ENCODE data around the gene INPP5A. TPM values are rescaled to one million over a fixed set of nuclear protein-coding genes. Genes with fewer than 3 reads are reported as not detected.

INPP5A gene
- polyA plus RNA-seq, 3 donors from 2014 or later, result 0.30 to 1.7 (median 0.48) TPM

DNA sequence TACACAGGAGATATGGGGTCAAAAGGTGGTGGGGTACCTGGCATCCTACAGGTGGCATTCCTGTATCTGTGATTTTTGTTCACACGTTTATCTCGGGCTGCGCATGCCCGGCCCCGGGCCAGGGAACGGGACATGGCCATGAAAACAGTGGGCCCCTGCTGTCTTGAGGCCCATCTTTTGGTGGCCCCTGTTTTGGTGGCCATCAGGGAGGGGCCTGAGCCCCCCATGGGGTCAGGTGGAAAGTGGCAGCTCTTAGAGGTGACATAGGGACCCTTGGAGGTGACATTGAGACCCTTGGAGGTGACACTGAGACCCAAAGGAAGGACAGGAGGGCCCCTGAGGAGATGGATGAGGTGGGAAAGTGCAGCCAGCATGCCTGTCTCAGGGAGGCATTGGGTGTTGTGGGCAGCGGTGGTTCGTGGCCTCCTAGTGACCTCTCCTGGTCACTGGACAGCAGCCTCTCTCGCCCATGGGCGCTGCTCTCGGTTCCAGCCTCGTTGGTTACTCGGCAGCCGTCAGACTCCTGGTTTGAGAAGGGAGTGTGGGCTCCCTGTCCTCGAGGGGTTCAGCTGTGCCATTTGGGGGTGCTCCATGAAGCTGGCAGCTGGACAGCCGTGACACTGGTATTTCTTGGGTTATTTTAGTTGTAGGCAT, 39.9 kb downstream of the INPP5A start:
- peak overlapping the region in 5 of 6 donors; percentile 31 to 95 (median 66) for H3K27ac Mint-ChIP-seq

DNA sequence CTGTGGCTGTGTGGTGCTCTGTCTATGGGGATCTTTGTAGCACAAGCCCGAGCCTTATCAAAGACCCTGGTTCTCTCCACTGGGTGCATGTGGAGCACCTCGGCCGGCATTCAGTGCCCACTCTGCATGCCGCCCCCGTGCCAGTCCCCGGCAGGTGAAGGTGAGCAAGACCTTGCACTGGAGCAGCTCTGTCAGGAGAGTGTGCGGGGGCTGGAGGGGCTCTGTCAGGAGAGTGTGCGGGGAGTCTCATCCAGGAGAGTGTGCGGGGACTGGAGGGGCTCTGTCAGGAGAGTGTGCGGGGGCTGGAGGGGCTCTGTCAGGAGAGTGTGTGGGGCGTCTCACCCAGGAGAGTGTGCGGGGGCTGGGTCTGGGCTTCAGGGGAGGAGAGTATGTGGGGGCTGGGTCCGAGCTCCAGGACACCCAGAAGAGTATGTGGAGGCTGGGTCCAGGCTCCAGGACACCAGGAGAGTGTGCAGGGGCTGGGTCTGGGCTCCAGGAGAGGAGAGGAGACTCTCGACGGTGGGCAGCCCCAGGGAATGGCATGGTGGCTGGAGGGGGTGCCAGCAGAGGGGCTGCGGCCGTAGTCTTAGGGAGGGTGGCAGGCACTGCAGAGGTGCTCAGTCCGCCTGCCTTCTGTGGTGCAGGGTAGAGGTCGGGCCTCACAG, 40.8 kb downstream of the INPP5A start:
- Mint-ChIP-seq H3K4me1 (peaks cover 14 to 47% of the 10 kb centered on the region in 2 donors), H3K27me3 (ENCODE audit: low read depth in 3 of 3) (peaks cover 13 to 15% (median 15%) of the 10 kb centered on the region in 3 donors), H3K27ac (peak overlapping the region in 5 of 6 donors; percentile 48 to 82 (median 70)), H3K36me3 (peaks cover 0 to 3% (median 3%) of the 10 kb centered on the region in 3 donors), H3K9me3 (no peaks in the 10 kb centered on the region), H3K4me3 (no peak overlapping the region)
- DNase-seq, result no peak

More for the DNA sequence above, 39.9 kb downstream of the INPP5A start:
- H3K9me3 Mint-ChIP-seq, result no peaks in the 10 kb centered on the region
- peaks cover 0 to 3% (median 0%) of the 10 kb centered on the region in 3 donors for H3K36me3 Mint-ChIP-seq
- H3K4me1 Mint-ChIP-seq, result peaks cover 10 to 47% of the 10 kb centered on the region in 2 donors
- peak overlapping the region in 2 of 5 donors; percentile 12 to 17 for H3K4me3 Mint-ChIP-seq
- no peak for DNase-seq
- peaks cover 13 to 15% (median 15%) of the 10 kb centered on the region in 3 donors for H3K27me3 Mint-ChIP-seq (ENCODE audit: low read depth in 3 of 3)

DNA sequence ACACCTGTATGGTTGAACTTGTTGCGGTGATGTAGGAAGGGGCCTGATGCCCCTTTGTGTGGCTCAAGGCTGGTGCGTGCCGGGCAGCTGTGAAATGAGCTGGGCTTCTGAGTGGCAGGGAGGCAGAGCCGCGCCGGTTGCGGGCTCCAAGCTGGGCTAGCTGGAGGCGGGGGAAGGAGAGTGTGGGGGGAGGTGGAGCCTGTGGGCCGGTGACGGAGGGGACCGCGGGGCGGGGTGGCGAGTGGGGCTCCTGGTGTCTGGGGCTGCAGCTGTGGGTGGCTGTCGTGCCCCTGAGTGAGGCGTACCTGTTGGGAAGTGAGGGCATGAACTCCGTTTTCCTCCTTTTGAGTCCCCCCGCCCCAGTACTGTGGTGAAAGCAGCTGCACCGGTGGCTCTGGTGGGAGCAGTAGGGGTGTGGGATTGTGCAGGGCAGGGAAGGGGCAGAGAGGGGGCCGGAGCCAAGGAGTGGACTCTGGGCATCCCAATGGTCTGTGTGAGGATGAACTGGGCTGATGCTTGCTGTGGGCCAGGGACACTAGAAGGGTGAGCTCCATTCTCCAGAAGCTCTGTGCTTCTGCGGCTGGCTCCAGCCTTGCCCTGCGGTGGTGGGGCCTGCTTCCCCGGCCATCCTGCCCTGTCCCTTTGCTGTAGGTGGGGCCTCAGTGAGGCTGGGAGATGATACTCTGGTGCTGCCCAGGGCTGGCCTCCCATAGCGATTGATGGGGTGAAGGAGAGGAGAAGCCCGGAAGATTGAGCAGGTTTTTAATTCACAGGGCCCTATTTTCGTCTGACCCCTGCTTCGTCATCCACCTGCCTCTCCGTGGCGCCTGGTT, 41.7 kb downstream of the INPP5A start:
- peaks cover 0 to 3% (median 3%) of the 10 kb centered on the region in 3 donors for H3K36me3 Mint-ChIP-seq
- H3K9me3 Mint-ChIP-seq, result no peaks in the 10 kb centered on the region
- peaks cover 13 to 15% (median 15%) of the 10 kb centered on the region in 3 donors for H3K27me3 Mint-ChIP-seq (ENCODE audit: low read depth in 3 of 3)
- peak overlapping the region in 5 of 6 donors; percentile 32 to 82 (median 70) for H3K27ac Mint-ChIP-seq
- peaks cover 14 to 47% of the 10 kb centered on the region in 2 donors for H3K4me1 Mint-ChIP-seq
- peak overlapping the region in 1 of 5 donors; percentile 18 for H3K4me3 Mint-ChIP-seq
- peak; percentile 34 to 49 (median 38) for DNase-seq

DNA sequence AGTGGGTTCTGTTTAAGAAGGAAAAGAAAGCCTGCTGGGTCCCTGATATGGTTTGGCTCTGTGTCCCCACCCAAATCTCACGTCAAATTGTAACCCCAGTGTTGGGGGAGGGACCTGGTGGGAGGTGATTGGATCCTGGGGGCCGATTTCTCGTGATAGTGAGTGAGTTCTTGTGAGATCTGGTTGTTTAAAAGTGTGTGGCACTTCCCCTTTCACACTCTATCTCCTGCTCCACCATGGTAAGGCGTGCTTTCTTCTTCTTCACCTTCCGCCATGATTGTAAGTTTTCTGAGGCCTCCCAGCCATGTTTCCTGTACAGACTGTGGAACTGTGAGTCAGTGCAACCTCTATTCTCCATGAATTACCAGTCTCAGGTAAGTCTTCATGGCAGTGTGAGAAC, 42.6 kb downstream of the INPP5A start:
- Mint-ChIP-seq H3K36me3 (peaks cover 0 to 3% (median 3%) of the 10 kb centered on the region in 3 donors), H3K4me3 (peak overlapping the region in 2 of 5 donors; percentile 28 to 46), H3K27ac (peak overlapping the region in 5 of 6 donors; percentile 41 to 81 (median 79)), H3K4me1 (peaks cover 17 to 41% of the 10 kb centered on the region in 2 donors), H3K27me3 (ENCODE audit: low read depth in 3 of 3) (peaks cover 12 to 15% (median 13%) of the 10 kb centered on the region in 3 donors), H3K9me3 (no peaks in the 10 kb centered on the region)
- no peak for DNase-seq

DNA sequence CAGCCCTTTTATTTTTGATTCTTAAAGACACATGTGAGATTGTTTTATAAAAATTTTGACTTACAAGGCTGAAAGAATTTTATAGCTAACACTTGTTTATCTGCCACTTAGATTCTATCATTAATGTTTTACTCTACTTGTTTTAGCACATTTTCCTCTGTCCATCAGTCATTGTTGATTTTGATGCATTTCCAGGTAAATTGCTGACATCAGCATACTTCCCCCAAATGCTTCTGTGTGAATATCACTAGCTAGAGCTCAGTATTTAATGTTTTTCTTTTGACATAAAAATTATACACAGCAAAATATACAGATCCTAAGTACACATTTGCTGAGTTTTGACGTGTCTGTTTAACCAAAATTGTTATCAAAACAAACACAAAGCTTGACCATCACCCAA, 43.0 kb downstream of the INPP5A start:
- H3K36me3 Mint-ChIP-seq, result peaks cover 0 to 3% (median 3%) of the 10 kb centered on the region in 3 donors
- peaks cover 21 to 40% of the 10 kb centered on the region in 2 donors for H3K4me1 Mint-ChIP-seq
- DNase-seq, result no peak
- H3K27me3 Mint-ChIP-seq (ENCODE audit: low read depth in 3 of 3), result peaks cover 8 to 18% (median 9%) of the 10 kb centered on the region in 3 donors
- peak overlapping the region in 4 of 6 donors; percentile 70 to 81 (median 77) for H3K27ac Mint-ChIP-seq
- no peak overlapping the region for H3K4me3 Mint-ChIP-seq
- H3K9me3 Mint-ChIP-seq, result no peaks in the 10 kb centered on the region

DNA sequence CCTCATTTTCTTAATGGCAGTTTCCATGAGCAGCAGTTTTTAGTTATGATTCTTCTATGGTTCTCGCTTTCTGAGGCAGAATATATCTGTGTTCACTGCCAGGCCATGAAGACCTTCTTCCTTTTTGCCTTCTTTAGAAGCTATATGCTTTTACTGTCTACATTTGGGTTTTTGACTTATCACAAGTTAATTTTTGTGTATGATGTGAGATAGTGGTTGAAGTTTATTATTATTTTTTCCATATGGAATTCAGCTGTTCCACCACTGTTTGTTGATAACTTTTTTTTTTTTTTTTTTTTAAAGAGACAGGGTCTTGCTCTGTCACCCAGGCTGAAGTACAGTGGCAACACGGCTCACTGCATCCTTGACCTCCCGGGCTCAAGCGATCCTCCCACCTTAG, 44.5 kb downstream of the INPP5A start:
- Mint-ChIP-seq H3K27ac (peak overlapping the region in 2 of 6 donors; percentile 71 to 75), H3K36me3 (peaks cover 3 to 4% (median 3%) of the 10 kb centered on the region in 3 donors), H3K27me3 (ENCODE audit: low read depth in 3 of 3) (peaks cover 14 to 30% (median 15%) of the 10 kb centered on the region in 3 donors), H3K4me1 (peaks cover 37 to 41% of the 10 kb centered on the region in 2 donors), H3K4me3 (no peak overlapping the region), H3K9me3 (peaks cover 0 to 2% (median 0%) of the 10 kb centered on the region in 6 donors)
- DNase-seq, result no peak

DNA sequence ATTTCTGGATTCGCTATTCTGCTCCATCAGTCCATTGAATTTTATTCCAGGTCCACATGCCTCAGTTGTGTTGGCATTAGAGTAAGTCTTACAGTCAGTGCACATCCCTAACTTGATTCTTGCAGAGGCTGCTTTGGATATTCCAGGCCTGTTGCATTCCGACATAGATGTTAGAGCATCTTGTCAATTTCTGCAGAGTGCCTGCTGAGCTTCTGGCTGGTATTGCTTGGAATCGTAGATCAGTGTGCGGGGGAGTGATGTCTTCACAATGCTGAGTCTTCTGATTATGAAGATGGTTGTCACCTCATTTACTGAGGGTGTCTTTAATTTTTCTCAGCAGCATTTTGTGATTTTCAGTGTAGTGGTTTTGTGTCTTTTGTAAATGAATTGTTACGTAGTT, 45.2 kb downstream of the INPP5A start:
- peaks cover 43 to 45% of the 10 kb centered on the region in 2 donors for H3K4me1 Mint-ChIP-seq
- no peak for DNase-seq
- H3K27me3 Mint-ChIP-seq (ENCODE audit: low read depth in 3 of 3), result peaks cover 11 to 29% (median 16%) of the 10 kb centered on the region in 3 donors
- H3K4me3 Mint-ChIP-seq, result no peak overlapping the region
- peaks cover 3 to 4% (median 3%) of the 10 kb centered on the region in 3 donors for H3K36me3 Mint-ChIP-seq
- H3K27ac Mint-ChIP-seq, result peak overlapping the region in 1 of 6 donors; percentile 46
- peaks cover 0 to 2% (median 0%) of the 10 kb centered on the region in 6 donors for H3K9me3 Mint-ChIP-seq

DNA sequence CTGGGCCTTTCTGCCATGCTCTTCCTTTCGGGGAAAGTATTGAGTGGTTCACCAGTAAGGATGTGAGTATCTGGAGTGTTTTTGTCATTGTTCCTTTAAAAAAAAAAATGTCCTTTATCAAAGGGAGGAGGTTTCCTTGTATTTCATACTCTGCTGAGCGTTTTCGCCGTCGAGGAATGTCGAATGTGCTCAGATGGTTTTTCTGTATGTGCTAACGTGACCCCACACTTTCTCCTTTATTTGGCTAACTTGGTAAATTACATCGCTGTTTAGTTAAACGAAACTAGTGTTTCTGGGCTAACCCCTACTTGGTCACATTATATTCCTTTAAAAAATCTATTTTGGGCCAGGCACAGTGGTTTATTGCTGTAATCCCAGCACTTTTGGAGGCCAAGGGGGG, 45.9 kb downstream of the INPP5A start:
- Mint-ChIP-seq H3K9me3 (peaks cover 0 to 2% (median 0%) of the 10 kb centered on the region in 6 donors), H3K27me3 (ENCODE audit: low read depth in 3 of 3) (peaks cover 17 to 30% (median 22%) of the 10 kb centered on the region in 3 donors), H3K4me3 (no peak overlapping the region), H3K27ac (peak overlapping the region in 2 of 6 donors; percentile 18 to 46), H3K36me3 (peaks cover 3 to 4% (median 3%) of the 10 kb centered on the region in 3 donors), H3K4me1 (peaks cover 46 to 50% of the 10 kb centered on the region in 2 donors)
- no peak for DNase-seq

DNA sequence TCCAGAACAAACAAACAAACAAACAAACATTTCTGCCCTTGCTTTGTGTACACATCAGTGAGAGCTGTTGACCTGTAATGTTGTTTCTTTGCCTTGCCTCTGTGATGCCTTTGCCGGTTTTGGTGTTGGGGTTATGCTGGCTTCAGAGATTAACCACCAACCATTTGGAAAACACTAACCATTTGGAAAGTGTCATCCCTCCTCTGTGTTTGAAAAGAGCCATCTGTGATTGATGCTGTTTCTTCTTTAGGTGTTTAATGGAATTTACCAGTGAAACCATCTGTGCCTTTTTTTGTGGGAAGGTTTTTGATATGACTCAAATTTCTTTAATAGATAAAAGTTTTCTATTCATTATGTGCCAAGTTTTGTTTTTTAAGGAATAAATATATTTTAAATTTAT, 46.5 kb downstream of the INPP5A start:
- no peak for DNase-seq
- H3K27ac Mint-ChIP-seq, result peak overlapping the region in 1 of 6 donors; percentile 44
- peaks cover 0 to 3% (median 0%) of the 10 kb centered on the region in 6 donors for H3K9me3 Mint-ChIP-seq
- H3K4me3 Mint-ChIP-seq, result no peak overlapping the region
- H3K4me1 Mint-ChIP-seq, result peaks cover 49 to 56% of the 10 kb centered on the region in 2 donors
- peaks cover 3 to 4% (median 3%) of the 10 kb centered on the region in 3 donors for H3K36me3 Mint-ChIP-seq
- peaks cover 23 to 33% (median 27%) of the 10 kb centered on the region in 3 donors for H3K27me3 Mint-ChIP-seq (ENCODE audit: low read depth in 3 of 3)

DNA sequence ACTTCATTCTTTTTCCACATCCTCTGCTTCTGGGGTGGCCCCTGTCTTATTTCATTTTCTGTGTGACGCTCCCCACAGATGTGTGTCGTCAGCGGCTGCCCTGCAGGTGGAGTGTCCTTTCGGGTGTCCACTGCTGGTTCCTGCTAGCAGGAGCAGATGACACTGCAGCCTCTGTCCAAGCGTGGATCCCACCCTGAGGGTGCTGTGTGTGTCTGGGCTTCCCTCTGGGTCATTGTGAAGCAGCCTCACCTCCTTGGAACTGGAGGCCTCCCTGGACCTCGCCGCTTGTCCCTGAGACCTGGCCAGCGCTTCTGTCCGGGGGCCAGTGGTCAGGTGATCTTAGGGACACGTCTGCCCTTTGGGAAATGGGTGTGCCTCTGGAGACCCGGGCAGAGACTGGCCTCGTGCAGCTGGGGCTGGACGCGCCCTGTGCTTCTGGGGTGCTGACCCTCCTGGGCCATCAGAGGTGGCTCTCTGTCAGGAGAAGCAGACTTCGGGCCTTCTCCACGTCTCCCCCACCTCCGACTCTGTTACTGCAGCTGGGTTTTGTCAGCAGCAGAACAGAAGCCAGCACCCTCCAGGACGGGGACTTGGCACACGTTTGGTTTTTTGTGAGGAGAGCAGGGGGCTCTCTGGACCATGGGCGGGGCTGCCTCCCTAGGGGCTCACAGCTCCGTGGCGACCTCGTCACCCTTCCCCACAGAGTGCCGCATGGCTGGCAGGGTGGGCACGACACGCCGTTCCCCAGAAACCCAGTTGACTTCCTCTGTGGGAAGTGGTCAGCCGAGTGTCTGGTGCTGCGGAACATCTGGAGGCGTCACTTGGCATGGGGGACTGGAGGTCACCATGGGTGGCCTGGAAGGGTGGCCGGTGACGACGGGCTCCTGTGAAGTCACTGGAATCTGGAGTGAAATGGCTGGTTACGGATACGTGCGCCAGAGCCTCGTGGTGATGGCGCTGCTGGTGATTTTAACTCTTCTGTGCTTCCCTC, 48.4 kb downstream of the INPP5A start:
- Mint-ChIP-seq H3K9me3 (peaks cover 0 to 3% (median 0%) of the 10 kb centered on the region in 6 donors), H3K4me3 (peak overlapping the region; percentile 49 to 72 (median 68)), H3K27me3 (ENCODE audit: low read depth in 3 of 3) (peaks cover 26 to 39% (median 27%) of the 10 kb centered on the region in 3 donors), H3K4me1 (peaks cover 48 to 56% of the 10 kb centered on the region in 2 donors), H3K27ac (peak overlapping the region in 5 of 6 donors; percentile 89 to 95 (median 90)), H3K36me3 (peaks cover 3 to 4% (median 3%) of the 10 kb centered on the region in 3 donors)
- peak; percentile 71 to 82 (median 77) for DNase-seq

DNA sequence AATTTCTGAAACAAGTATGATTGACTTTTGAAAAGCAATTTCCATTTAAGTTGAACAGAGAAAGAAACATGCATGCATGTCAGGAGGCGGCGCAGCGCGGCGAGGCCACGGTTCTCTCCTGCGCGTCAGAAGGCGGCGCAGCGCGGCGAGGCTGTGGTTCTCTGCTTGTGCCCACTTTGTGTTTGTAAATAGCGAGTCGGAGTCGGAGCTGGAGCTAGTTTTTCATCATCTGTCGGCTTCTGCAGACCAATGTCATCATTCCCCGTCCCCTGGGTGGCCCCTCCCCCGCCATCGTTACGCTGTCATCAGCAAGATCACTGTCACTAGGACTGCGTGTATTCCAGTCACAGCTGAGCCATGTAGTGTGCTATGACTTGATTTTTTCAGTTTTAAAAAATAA, 49.2 kb downstream of the INPP5A start:
- Mint-ChIP-seq H3K27me3 (ENCODE audit: low read depth in 3 of 3) (peaks cover 26 to 40% (median 27%) of the 10 kb centered on the region in 3 donors), H3K4me3 (peak overlapping the region; percentile 65 to 72 (median 68)), H3K36me3 (peaks cover 0 to 4% (median 3%) of the 10 kb centered on the region in 3 donors), H3K9me3 (peaks cover 0 to 3% (median 0%) of the 10 kb centered on the region in 6 donors), H3K4me1 (peaks cover 53 to 63% of the 10 kb centered on the region in 2 donors), H3K27ac (peak overlapping the region in 5 of 6 donors; percentile 89 to 95 (median 90))
- DNase-seq, result no peak

DNA sequence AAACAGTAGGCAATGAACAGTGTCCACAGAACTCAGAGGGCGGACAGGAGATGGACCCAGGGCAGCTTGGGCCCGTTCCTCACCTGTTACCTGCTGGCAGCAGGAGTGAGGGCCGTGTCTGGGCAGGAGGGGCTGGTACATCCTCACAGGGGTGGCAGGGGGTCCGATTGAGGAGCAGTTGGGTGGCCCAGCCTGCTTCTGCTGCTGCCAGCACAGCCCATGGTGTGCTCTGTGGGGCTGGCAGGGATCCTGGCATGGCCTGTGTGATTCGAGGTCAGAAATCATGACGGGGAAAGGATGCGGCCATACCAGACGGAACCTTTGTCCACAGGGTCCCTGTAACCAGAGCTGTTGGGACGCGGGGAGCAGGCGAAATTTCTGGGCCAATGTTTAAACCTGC, 49.6 kb downstream of the INPP5A start:
- H3K9me3 Mint-ChIP-seq, result peaks cover 0 to 3% (median 0%) of the 10 kb centered on the region in 6 donors
- H3K36me3 Mint-ChIP-seq, result peaks cover 0 to 4% (median 3%) of the 10 kb centered on the region in 3 donors
- peak overlapping the region in 5 of 6 donors; percentile 89 to 95 (median 90) for H3K27ac Mint-ChIP-seq
- peak overlapping the region; percentile 30 to 72 (median 67) for H3K4me3 Mint-ChIP-seq
- peaks cover 57 to 67% of the 10 kb centered on the region in 2 donors for H3K4me1 Mint-ChIP-seq
- H3K27me3 Mint-ChIP-seq (ENCODE audit: low read depth in 3 of 3), result peaks cover 26 to 41% (median 27%) of the 10 kb centered on the region in 3 donors
- no peak for DNase-seq
